Neuron (in vitro differentiated cells): ENCODE data around the gene SETD2.

Source experiments
- H2AFZ ChIP-seq: one replicate; pipeline ENCODE4 v1.6.1; 2013; ENCODE audit warnings: low read depth, mild to moderate bottlenecking, inconsistent platforms, low read length, moderate library complexity
- H3K27me3 ChIP-seq: one replicate; pipeline ENCODE4 v1.6.1; 2013; ENCODE audit warnings: low read length; ENCODE audit not compliant: insufficient read depth
- H3K36me3 ChIP-seq: one replicate; pipeline ENCODE4 v1.6.1; 2013; ENCODE audit warnings: low read length; ENCODE audit not compliant: insufficient read depth
- H3K4me1 ChIP-seq: one replicate; pipeline ENCODE4 v1.6.1; 2013; ENCODE audit warnings: low read length; ENCODE audit not compliant: insufficient read depth
- H3K4me3 ChIP-seq: 2 replicates; pipeline ENCODE4 v1.5.1; 2013; ENCODE audit warnings: mild to moderate bottlenecking, low read length, moderate library complexity
- H3K9me3 ChIP-seq: one replicate; pipeline ENCODE4 v1.6.1; 2013; ENCODE audit warnings: low read length

Gene SETD2

GRCh38 chr3:46981932-46982471, 181.9 kb downstream of the SETD2 start:
- Histone ChIP-seq H3K4me3 (no peak overlapping the region), H3K9me3 (no peaks in the 10 kb centered on the region), H3K4me1 (peaks cover 6% of the 10 kb centered on the region), H2AFZ (no peak overlapping the region), H3K36me3 (no peaks in the 10 kb centered on the region), H3K27me3 (no peaks in the 10 kb centered on the region)

GRCh38 chr3:46979958-46980497, 183.9 kb downstream of the SETD2 start:
- Histone ChIP-seq H3K27me3 (no peaks in the 10 kb centered on the region), H3K36me3 (no peaks in the 10 kb centered on the region), H2AFZ (peak overlapping the region; percentile 55), H3K4me3 (peak overlapping the region; percentile 50), H3K4me1 (peaks cover 6% of the 10 kb centered on the region), H3K9me3 (no peaks in the 10 kb centered on the region)

DNA sequence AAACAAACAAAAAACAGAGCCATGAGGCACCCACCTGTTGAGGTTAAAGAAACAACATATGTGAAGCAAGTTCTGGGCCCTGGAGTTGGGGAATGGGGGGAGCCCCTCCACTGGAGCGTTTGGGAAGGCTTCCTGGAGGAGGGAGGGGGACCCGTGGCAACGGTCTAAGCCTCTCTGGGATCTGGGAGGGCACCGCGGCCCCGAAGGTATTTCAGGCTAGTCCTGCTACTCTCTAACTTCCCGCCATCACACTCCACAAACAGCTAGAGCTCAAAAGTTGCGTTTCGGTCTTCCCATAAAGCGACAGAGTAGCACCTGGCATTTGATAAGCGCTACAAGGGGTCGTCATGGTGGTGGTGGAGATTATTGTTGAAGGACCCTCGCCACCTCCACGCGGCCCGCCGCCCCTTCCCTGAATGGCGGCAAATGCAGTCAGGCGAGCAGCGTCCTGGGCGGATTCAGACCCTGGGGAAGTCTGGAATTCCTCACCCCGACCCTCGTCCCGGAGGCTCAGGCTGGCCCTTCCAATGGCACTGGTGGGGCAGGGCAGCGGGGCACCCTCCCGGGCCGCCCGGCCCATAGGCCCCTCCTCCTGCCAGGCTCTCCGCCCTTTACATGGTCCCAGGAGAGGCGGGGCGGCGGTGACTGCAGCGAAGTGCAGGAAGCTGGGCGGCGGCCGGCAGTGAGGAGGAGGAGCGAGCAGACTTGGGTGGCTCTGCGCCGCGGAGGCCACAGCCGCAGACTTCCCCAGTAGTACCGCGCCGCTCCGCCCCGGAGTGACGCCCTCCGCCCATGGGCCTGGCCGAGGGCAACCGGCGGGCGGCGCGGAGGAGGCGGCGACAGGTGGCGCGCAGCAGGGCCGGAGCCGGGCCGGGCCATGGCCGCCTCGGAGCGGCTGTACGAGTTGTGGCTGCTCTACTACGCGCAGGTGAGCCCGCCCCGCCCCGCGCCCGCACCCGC, 184.6 kb downstream of the SETD2 start, which contains the start of gene NBEAL2:
TSS of gene NBEAL2 (plus strand) at position 682 of the 960 bp plus-strand sequence. CDS start at position 878, 196 bp downstream.
- Histone ChIP-seq H3K36me3 (no peaks in the 10 kb centered on the region), H2AFZ (peak within 1 kb of the TSS; percentile 55), H3K4me3 (peak within 1 kb of the TSS; percentile 50), H3K27me3 (no peaks in the 10 kb centered on the region), H3K4me1 (peaks cover 6% of the 10 kb centered on the region), H3K9me3 (no peaks in the 10 kb centered on the region)

DNA sequence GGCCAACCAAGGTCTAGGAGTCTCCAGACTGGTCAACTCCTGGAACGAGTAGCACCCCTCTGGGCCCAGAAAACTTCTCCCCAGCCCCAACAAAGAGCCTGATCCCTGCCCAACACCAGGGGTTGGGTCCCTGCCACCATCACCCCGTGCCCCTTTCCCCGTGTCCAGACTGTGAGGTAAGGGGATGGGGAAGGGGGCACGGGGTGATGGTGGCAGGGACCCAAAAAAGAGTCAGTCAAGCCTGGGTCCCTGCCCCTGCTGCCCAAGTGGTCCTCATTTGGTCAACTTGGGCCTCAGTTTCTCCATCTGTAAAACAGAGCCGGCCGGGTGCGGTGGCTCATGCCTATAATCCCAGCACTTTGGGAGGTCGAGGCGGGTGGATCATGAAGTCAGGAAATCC, 185.5 kb downstream of the SETD2 start:
- Histone ChIP-seq H3K27me3 (no peaks in the 10 kb centered on the region), H3K9me3 (no peaks in the 10 kb centered on the region), H3K4me1 (peaks cover 6% of the 10 kb centered on the region), H2AFZ (no peak overlapping the region), H3K36me3 (no peaks in the 10 kb centered on the region), H3K4me3 (no peak overlapping the region)

DNA sequence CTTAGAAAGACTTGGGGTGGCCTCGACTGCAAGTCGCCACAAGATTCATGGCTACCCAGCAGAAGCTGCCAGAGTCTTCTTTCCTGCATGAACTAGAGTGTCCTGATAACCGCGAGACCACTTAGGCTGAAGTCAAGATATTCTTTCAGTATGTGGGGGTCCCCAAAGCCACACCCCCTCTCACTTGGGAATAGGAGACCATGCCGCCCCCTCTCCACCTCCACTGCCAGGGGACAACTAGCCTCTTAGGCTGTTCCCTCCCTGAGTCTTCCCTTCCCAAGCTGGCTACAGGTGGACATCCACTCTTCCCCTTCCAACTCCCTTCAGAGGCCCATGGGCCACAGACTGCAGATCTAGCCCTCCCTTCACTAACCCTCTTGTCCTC, 186.1 kb downstream of the SETD2 start:
- H3K9me3 ChIP-seq: no peaks in the 10 kb centered on the region
- H3K36me3 ChIP-seq: no peaks in the 10 kb centered on the region
- no peak overlapping the region for H3K4me3 ChIP-seq
- no peak overlapping the region for H2AFZ ChIP-seq
- H3K27me3 ChIP-seq: no peaks in the 10 kb centered on the region
- peaks cover 6% of the 10 kb centered on the region for H3K4me1 ChIP-seq

GRCh38 chr3:46976326-46977190, 187.4 kb downstream of the SETD2 start, which contains the start of gene CCDC12:
CCDC12 (minus strand) TSS chr3:46976745; CDS start chr3:46976732, 13 bp downstream.
- Histone ChIP-seq H3K4me3 (peak within 1 kb of the TSS; percentile 60), H3K36me3 (no peaks in the 10 kb centered on the region), H2AFZ (peak within 1 kb of the TSS; percentile 49), H3K4me1 (peaks cover 6% of the 10 kb centered on the region), H3K27me3 (no peaks in the 10 kb centered on the region), H3K9me3 (no peaks in the 10 kb centered on the region)

DNA sequence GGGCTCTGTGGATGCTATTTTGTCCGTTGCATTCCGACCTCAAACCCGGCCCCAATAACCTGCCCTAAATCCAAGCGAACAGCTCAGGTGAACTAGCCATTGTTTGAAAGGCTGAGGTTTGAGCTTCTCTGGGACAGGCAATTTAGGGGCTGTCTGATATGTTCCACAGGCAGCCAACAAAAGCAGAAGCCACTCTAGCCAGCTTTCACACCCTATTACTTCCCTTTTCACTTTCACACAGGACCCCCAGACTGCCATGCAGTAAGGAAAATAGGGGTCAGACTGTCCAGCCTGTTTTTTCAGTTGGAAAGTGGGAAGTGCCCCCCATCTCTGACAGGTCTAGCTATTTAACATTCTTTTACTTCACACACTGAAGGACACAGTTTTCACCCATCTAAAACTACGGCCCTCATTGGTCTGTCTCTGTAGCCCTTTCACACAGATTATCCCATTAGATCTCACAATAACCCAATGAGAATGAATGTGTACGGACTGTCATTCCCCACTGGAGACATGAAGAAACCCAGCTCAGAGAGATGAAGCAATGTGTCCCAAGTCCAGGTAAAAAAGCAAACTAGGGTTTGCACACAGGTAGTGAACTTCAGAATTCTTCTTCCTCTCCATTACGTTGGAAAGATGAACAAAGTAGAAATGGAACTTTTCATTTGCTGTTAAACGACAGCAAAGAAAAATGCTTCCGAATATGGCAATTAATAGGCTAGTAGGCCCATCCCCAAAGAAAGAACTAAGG, 189.3 kb downstream of the SETD2 start:
- H3K4me1 ChIP-seq: peaks cover 2% of the 10 kb centered on the region
- H3K4me3 ChIP-seq: no peak overlapping the region
- H2AFZ ChIP-seq: no peak overlapping the region
- no peaks in the 10 kb centered on the region for H3K9me3 ChIP-seq
- peaks cover 11% of the 10 kb centered on the region for H3K36me3 ChIP-seq
- H3K27me3 ChIP-seq: no peaks in the 10 kb centered on the region

- Histone ChIP-seq H3K4me1 (no peaks in the 10 kb centered on the region), H3K36me3 (peaks cover 13% of the 10 kb centered on the region), H3K4me3 (no peak overlapping the region), H2AFZ (no peak overlapping the region), H3K9me3 (no peaks in the 10 kb centered on the region), H3K27me3 (no peaks in the 10 kb centered on the region)
These were observed 191.5 kb downstream of the SETD2 start for GRCh38 chr3:46972396-46972795.

- Histone ChIP-seq H3K4me1 (no peaks in the 10 kb centered on the region), H3K36me3 (peaks cover 14% of the 10 kb centered on the region), H3K27me3 (no peaks in the 10 kb centered on the region), H3K4me3 (no peak overlapping the region), H3K9me3 (no peaks in the 10 kb centered on the region), H2AFZ (no peak overlapping the region)
These were observed 192.2 kb downstream of the SETD2 start for GRCh38 chr3:46971742-46972141.

- H3K9me3 ChIP-seq: no peaks in the 10 kb centered on the region
- peaks cover 17% of the 10 kb centered on the region for H3K36me3 ChIP-seq
- H3K4me3 ChIP-seq: no peak overlapping the region
- H3K4me1 ChIP-seq: no peaks in the 10 kb centered on the region
- H2AFZ ChIP-seq: no peak overlapping the region
- no peaks in the 10 kb centered on the region for H3K27me3 ChIP-seq
These were observed 192.8 kb downstream of the SETD2 start for GRCh38 chr3:46971151-46971550.

DNA sequence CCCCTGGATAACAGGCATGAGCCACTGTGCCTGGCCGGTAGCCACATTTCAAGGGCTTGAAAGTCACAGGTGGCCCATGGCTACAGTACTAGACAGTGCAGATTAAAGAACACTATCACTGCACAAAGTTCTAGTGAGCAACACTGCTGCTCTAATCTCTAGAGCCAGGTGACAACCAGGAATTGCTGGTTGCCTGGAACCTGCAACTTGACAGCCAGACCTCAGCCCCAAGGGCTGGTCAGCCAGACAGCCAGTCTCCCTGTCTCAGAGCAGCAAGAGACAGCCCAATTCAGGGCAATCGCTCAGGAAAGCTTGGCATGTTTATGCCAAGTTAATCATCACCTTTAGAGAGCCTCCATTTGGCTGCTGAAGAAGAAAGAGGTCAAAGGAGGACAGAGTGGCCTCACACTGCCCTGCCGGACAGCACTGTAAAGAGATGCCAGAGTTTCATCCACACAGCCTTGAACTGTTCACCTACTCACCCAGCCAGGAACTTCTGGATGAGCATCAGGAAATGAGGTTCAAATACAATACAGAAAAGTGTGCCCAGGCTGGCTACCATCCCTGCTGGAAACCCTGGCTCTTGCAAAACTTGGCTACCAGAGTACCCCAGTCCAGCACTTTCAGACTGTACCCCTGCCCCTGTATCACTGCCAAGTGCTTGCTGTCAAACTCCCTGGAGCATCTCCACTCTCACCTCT, 193.4 kb downstream of the SETD2 start:
- Histone ChIP-seq H3K9me3 (peaks cover 4% of the 10 kb centered on the region), H3K36me3 (peaks cover 22% of the 10 kb centered on the region), H2AFZ (no peak overlapping the region), H3K4me3 (no peak overlapping the region), H3K27me3 (no peaks in the 10 kb centered on the region), H3K4me1 (no peaks in the 10 kb centered on the region)
